Cardiac fibroblast (primary cell): ENCODE results near the gene RBBP8NL.

ENCODE experiments used
- DNase-seq, 2 donors: peaks; one replicate each; pipeline versions ENCODE4 v3.0.0 to v3.0.0-alpha.2; 2010; ENCODE audit warnings: low read depth in 2 of 2
- H3K4me3 ChIP-seq, 2 donors: replicated peaks in 1 of 2; 1 replicate in 1 of 2; 2 replicates in 1 of 2; pipeline ENCODE4 v1.5.1; 2011; ENCODE audit warnings: low read depth in 2 of 2, low read length in 2 of 2, mild to moderate bottlenecking in 2 of 2, moderate library complexity in 1 of 2
- TF ChIP-seq, protein P1 (sequence below): IDR thresholded peaks from one replicate; pipeline ENCODE4 v1.5.1; 2011; ENCODE audit warnings: low read depth, mild to moderate bottlenecking, low read length, inconsistent platforms

Gene RBBP8NL, protein sequence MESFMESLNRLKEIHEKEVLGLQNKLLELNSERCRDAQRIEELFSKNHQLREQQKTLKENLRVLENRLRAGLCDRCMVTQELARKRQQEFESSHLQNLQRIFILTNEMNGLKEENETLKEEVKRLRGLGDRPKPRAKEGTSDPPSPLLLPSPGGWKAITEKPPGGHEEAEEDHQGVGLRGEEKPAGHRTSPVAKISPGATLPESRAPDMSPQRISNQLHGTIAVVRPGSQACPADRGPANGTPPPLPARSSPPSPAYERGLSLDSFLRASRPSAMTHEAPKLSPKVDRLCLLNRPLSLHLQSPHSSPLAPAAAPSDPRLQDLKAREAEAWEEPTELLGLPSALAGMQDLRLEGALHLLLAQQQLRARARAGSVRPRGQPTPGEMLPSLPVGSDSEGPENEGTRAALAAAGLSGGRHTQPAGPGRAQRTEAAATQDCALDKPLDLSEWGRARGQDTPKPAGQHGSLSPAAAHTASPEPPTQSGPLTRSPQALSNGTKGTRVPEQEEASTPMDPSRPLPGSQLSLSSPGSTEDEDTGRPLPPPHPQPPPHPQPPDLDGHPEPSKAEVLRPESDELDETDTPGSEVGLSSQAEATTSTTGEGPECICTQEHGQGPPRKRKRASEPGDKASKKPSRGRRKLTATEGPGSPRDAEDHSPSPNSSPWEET

DNA sequence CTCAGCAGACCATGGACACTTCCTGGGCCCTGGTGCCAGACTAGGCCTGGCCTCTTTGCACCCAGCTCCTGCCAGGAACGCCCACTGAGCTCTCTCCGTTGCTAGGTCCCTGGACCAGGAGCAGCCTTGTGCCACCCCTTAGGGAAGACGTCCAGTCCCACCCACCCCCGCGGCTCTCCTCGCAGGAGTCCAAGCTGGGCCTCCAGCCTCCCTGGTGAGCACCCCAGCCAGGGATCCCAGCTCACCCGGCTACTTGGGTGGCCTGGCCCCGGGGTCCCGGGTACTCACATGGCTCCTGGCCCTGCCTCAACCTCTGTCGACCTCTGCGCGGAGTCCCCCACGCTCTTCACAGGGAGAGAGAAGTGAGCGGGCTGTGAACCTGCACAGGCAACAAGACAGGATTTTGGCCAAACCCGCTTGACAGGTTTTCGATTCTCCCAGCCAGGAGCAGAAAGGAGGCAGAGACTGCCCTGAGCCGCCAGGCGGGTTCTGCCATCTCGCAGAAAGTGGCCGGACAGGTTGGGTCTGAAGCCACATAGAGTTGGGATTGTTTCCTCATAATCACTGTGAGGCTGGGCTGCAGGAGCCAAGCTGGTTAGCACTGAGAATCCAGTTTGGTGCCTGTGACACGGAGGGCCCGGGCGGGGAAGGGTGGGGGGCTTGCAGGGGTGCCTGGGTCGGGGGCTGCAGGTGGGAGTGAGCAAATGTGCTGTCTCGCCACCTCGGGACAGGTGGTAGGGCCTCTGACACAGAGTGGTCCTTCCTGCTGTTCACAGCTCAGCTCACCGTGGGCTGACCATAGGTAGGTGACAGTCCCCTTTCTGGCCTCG is at the start of gene RBBP8NL:
Gene RBBP8NL (minus strand): TSS at position 368 of the 830 bp plus-strand sequence. CDS start 7,892 bp downstream, outside the sequence.
- H3K4me3 ChIP-seq: no peak within 1 kb of the TSS
- TF ChIP-seq, protein P1, sequence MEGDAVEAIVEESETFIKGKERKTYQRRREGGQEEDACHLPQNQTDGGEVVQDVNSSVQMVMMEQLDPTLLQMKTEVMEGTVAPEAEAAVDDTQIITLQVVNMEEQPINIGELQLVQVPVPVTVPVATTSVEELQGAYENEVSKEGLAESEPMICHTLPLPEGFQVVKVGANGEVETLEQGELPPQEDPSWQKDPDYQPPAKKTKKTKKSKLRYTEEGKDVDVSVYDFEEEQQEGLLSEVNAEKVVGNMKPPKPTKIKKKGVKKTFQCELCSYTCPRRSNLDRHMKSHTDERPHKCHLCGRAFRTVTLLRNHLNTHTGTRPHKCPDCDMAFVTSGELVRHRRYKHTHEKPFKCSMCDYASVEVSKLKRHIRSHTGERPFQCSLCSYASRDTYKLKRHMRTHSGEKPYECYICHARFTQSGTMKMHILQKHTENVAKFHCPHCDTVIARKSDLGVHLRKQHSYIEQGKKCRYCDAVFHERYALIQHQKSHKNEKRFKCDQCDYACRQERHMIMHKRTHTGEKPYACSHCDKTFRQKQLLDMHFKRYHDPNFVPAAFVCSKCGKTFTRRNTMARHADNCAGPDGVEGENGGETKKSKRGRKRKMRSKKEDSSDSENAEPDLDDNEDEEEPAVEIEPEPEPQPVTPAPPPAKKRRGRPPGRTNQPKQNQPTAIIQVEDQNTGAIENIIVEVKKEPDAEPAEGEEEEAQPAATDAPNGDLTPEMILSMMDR: no peak
- no peak for DNase-seq

DNA sequence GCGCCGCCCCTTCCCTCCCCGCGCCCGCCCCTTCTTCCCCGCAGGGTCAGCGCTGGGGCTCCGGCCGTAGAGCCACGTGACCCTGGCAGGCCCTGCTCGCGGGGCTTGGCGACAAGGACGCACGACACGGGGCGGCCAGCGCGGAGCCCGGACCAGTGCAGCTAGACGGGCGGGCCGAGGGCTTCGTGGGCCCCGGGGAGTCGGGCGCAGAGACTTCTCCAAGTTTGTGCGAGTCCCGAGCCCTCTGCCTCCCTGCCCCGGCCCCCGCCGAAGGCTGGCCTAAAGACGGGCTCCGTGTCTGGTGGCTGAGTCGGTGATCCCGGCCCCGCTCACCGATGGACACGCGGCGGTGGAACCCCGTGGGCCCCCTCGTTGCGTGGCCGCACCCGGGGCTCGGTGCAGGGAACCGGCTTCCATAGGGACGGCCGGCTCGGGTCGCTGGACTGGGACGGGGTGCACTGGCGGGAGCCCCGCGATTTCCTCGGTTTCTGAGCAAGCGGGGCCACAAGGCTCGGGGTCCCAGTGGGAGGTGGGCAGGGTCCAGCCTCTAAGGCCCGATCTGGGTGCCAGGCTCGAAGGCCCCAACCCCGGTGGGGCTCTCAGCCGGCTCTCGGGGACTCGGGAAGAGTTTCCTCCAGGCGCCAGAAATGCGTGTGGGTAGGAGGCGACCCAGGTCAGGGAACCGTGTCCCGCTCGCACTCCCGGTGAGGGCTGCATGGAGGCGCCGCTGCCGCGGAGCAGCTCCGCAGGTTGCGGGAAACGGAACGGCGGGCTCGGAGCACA is 48.9 kb upstream of the RBBP8NL start:
- TF ChIP-seq, protein P1: no peak

DNA sequence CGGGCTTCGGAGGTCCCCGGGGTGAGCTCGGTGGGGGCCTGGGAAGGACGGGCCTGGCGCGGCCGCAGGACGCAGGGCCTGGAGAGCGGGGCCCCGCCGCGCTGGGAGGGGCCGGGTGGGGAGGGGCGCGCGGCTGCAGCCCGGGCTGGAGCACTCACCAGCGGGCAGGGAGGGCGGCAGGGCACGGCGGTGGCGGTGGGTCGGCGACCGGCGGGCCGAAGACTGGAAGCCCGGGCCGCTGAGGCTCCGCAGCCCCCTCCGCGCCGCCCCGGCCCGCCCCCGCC is 48.4 kb upstream of the RBBP8NL start, which contains the start of gene GATA5:
Gene GATA5 (minus strand): TSS at position 224 of the 284 bp plus-strand sequence. CDS start 474 bp downstream, outside the sequence.
- DNase-seq: no peak
- H3K4me3 ChIP-seq: peak within 1 kb of the TSS in 1 of 2 donors; percentile 22
- TF ChIP-seq, protein P1: no peak

More for the DNA sequence above, 48.9 kb upstream of the RBBP8NL start:
- H3K4me3 ChIP-seq: peak overlapping the region in 1 of 2 donors; percentile 6
- DNase-seq: no peak

DNA sequence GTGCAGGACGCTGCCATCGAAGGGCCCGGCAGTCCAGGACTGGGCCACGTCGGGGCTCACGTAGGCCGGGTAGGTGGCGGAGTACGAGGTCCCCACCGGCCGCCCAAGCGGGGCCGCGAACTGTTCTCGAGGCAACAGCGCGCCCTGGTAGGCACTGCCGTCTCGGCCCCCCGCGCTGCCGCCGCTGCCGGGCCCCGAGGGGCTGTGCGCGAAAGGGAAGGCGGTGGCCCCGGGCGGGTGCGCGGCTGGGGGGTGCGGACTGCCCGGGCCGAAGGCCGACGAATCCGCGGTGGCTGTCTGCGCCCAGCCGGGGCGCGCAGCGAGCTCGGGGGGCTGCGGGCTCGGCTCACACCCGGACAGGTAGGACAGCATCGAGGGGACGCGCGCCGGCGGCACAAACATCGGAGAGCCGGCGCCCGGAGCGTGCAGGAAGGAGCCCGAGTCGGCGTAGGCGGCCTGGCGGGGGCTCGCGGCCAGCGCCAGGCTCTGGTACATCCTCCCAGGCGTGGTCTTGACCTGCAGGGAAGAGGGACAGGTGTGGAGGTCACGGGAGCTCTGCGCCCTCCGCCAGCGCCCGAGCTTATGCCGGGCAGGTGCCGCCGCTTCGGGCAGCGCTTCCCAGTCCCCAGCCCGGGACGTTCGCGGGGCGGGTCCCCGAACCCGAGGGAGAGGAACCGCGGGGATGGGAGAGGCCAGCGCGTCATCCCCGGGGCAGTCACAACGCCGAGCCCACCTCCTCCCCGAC is 47.9 kb upstream of the RBBP8NL start:
- TF ChIP-seq, protein P1: no peak
- no peak for DNase-seq
- peak overlapping the region in 1 of 2 donors; percentile 22 for H3K4me3 ChIP-seq

DNA sequence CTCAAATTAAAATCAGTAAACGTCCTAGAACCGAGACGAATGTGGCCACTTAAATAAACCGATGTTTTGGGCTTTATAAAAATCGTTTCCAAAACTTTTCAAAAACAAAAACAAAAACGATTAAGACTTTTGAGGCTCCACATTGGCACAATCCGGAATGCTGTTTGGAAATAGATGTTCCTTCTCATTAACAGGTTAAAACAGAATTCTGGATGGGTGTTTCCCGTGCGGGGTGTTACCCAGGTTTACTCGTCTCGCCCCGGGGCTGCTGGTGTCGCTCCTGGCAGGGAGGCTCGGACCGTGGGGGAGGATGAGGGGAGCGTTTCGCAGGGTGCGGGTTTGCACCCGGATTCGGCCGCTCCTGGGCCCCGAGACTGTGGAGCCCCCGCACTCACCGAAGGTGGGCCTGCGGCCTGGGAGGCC is 47.3 kb upstream of the RBBP8NL start:
- no peak overlapping the region for H3K4me3 ChIP-seq
- DNase-seq: no peak
- TF ChIP-seq, protein P1: no peak
